ENCODE measurements around the gene SLC26A1.

DNA sequence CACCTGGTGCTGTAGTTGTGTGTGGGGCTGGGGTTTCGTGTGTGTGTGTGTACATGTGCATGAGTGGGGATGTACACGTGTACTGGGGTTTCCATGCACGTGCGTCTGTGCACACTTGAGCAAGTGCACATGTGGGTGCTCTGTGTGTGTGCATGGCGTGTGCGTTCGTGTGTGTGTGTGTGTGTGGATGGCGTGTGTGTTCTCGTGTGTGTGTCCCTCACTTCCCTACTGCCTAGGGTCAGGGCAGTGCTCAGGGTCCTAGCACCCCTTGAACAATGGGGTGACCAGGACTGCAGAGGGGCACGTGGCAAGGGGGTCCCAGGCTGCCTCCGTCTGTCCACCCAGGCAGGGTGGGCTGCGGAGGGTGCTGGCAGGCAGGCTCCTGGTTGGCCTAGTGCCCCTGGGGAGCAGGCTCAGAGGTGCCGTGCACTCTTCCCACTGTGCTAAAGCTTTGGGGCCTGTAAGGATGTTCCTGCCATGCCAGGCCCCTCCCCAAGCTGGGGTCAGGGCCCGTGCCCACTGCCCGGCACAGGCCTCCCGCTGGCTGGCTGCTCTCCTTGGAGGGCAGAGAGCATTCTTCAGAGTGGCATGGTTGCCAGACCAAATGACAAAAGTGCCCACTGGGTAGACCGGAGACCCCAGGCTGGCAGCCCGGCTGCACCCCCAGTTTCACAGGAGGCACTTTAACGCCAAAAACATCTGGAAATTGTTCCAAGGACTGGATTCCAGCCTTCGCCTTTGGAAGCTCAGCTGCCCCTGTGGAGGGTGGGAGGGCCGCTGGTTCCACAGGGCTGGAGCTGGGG lies 47.3 kb upstream of the SLC26A1 start:
- TF ChIP-seq CTCF (IDR thresholded peaks at IDR 0.05) (no peak), POLR2A (IDR thresholded peaks at IDR 0.05) (no peak), EP300 (IDR thresholded peaks at IDR 0.05) (no peak)

Measured in suprapubic skin (tissue), 3 donors.